Measurements from ENCODE around the gene MFAP2.

The MFAP2 gene, protein sequence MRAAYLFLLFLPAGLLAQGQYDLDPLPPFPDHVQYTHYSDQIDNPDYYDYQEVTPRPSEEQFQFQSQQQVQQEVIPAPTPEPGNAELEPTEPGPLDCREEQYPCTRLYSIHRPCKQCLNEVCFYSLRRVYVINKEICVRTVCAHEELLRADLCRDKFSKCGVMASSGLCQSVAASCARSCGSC

DNA sequence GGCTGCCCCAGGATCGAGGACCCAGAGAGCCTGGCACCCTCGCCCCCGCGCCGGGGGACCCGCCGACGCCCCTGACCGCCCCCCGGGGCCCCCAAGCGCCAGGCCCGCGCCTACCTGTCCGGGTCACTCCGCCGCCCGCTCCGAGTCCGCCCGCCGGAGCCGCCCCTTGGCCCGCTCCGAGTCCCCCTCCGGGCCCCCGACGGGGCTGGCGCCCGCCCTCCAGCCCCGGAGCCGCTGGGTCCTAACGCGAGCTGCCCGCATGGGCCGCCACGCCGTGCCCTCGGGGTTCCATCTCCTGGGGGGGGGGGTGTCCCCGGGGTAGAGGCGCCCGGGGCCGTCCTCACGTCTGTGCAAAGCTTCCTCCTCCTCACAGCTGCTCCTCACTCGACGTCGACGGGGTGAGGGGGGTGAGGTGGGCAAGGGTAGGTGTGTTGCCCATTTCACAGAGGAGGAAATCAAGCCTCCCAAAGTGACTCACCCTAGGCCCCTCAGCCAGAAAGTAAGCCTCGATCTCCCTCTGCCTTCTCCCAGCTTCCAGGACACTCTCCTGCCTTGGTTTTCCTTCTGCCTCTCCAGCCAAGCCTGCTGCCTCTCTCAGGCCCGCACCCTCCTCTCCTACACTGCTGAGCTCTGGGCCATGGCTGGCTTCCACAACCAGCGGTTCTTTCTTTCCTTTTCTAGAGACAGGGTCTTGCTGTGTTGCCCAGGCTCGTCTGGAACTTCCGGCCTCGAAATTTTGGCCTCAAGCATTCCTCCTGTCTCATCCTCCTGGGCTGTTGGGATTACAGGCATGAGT lies at the start of gene MFAP2:
MFAP2 (minus strand) TSS at position 148 of the 796 bp plus-strand sequence. CDS start 2,347 bp downstream, outside the sequence.
- no peak for DNase-seq

DNA sequence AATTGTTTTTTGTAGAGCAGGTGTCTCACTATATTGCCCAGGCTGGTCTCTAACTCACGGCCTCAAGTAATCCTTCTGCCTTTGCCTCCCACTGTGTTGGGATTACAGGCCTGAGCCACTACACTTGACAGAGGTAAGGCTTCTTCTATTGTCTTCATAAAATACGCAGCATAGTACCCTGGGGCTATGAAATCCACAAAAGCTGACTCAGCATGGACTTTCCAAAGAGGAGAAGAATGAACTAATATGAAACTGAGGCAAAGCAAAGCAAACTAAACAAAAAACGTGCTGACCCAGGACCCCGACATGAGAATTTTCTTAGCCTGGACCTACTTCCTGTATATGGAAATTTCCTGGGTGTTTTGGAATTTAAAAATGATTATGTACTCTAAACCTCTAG lies 49.8 kb upstream of the MFAP2 start:
- no peak for DNase-seq

DNA sequence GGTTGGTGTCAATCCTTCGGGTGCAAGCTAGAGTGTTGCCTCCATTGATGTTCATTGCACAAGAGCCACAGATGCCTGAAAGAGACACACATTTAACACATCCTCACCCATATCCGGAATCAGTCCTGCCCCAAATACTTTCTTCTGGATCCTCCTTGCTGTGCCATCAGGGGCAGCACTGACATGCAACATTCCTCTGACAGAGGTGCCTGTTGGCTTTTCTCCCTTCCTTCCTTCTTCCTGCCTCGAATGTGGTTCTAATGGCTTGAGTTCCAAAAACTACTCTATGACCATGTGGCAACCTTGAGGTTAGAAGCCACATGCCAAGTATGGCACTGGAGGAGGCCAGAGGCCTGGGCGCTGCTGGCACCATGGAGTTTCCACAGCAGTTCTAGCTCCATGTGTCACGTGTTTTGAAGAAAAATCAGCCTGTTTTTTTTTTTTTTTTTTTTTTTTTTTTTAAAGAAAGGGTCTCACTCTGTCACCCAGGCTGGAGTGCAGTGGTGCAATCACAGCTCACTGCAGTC lies 48.3 kb upstream of the MFAP2 start:
- DNase-seq = no peak

DNA sequence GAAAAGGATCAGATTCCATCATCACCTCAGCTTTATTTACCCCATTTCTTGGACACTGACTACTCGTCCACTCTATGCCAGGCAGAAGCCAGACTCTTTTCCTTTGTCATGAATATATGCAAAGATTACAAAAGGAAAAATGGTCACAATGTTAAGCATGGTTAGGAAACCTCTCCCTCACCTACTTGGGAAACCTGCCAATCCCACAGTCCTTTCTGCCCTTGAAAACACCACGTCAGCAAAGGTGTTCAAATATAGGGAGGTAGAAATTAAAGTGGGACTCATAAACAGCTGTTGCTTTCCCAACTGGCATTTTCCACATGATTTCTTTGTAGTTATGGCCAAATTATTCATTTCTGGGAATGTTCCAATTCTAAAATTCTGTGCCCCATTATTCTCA lies 47.5 kb upstream of the MFAP2 start:
- DNase-seq = no peak

DNA sequence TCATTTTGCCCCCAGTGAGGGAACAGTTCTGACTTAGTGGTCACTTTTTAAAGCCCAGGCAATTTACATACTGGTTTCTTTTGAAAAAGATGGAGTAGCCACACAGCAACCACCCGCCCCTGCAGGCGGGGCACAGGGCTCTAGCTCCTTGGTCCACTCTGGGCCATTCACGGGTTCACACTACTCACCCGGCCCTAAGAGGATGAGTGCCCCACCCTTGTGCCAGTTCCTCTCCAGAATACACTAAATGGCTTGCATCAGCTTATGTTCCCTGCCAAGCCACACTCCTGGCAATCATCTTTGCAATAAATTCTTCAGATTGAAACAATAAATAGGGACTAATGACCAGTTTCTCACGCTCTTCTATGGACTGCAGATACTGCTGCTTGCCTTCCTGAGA lies 47.0 kb upstream of the MFAP2 start:
- no peak for DNase-seq

DNA sequence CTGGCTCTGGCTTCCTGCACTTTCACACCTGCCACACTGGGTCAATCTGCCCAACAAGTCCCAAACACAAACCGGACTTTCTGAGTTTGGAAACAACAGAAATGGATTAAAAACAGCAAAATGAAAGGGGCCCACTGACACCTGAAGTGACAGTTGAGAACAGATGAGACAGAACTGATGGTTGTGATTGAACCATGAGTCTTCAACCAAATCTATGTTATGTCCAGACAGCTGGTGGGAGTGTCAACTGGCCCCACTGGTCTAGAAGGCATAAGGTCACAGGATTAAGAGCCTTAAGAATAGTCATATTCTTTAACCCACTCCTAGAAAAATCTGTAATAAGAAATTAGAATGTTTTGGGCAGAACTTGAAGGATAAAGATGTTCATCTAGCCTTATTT lies 44.3 kb upstream of the MFAP2 start:
- no peak for DNase-seq

DNA sequence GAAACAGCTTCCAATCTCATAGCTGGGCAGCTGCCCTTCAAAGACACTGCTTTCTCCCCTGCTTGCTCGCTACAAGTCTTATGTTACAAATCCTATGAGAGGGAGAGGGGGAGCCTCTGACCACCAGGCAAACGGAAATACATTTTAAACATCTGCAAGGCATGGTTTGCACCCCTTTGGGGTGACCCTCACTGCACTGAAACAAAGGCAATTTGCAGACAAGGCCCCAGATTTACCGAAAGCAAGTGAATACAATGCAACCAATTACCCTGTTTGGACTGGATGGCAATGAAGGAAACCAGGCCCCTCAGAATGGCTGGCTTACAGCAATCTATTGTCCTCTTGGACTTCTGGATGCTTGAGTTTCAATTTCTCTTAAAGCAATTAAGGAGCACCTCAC lies 43.2 kb upstream of the MFAP2 start:
- DNase-seq = no peak

DNA sequence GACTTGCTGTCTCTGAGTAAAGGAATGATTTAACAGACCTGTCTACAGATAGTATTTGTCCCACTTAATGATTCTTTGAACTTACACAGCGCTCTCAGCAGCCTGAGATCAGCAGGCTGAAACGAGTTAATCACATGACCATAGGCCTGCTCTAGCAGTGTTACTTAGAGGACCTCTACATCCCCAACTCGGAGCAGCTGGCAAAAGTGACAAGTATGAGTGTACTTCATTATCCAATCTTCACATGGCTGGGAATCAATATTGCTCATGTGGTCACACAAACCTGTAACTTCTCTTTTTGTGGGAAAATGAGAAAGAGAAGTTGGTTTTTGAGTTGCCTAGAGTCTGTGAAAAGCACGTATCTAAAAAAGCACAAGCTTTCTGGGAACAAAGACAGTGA lies 42.7 kb upstream of the MFAP2 start:
- no peak for DNase-seq

DNA sequence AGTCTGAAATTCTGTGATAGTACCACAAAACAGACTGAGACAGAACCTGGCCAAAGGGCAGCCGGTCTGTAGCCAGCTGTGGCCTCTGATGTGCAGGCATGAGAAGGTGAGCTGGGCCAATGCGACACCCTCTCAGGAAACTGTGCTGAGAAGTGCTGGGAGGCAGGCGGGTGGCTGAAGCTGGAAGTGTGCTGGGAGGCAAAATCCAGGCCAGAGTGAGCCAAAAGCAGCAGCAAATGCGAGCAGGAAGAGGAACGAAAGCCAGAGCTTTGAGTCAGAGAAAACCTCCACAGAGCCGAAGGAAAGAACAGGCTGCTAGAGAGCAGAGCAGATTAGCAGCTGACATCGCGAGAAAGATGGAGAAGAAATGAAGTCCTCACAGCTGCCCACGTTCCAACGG lies 41.5 kb upstream of the MFAP2 start:
- DNase-seq = no peak

DNA sequence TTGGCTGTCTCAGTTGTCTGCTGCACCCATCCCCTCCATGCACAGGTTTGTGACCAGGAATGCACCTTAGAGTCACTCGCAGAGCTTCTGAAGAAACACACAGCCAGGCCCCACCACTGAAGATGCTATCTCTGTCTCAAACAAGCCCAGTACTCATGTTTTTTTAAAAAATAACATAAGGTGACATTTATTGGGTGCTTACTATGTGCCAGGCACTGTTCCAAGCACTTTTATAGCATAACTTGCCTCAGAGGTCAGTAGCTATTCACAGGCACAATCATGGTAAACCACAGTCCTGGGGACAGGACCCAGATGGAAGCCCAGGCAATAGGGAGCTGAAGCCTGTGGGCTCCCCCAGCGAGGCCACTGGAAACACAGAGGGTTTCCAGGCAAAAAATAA lies 40.1 kb upstream of the MFAP2 start:
- no peak for DNase-seq

DNA sequence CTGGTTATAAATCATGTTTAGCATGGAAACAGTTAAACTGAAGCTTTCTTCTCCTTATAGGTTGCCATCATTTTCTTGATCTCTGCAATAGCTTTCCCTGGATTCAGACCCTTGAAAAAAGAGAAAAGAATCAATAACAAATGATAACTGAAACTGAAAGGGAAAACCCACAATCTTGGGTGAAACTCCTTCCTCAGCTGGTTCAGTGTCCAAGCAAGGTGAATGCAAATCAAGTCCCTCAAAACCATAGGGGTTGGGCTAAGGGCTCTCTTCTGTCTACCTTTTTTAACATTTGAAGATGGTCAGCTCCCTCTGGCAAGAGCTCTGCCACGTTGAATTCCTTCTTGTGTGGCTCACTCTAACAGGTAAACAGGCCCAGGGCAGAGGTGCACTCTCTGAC lies 38.4 kb upstream of the MFAP2 start:
- no peak for DNase-seq

DNA sequence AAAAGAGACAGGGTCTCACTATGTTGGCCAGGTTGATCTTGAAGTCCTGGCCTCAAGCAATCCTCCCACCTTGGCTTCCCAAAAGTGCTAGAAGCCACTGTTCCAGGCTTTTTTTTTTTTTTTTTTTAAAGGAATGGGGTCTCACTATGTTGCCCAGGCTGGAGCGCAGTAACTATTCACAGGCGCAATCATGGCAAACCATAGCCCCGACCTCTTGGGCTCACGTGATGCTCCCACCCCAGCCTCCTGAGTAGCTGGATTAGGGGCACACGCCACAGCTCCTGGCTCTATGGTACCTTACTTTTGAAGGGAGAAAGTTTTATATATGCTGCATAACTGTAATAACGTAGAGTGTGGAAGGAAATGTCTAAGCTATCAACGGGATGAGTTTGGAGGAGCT lies 37.0 kb upstream of the MFAP2 start:
- no peak for DNase-seq

DNA sequence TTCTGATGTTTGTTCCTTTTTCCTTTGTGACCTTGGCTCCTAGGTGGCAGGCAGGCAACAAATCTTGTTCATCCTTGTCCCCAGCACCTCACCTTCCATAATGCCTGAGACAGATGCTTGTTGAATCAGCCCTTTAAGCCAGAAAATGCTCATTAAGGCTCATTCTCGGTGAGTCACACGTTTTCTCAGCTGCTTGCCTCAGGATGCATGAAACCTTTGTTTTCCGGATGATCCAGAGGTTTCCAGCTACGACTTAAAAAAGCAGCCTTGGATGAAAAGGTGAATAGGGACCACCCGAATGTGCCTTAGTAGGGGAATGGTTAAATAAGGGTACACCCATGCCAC lies 35.9 kb upstream of the MFAP2 start:
- DNase-seq = no peak

DNA sequence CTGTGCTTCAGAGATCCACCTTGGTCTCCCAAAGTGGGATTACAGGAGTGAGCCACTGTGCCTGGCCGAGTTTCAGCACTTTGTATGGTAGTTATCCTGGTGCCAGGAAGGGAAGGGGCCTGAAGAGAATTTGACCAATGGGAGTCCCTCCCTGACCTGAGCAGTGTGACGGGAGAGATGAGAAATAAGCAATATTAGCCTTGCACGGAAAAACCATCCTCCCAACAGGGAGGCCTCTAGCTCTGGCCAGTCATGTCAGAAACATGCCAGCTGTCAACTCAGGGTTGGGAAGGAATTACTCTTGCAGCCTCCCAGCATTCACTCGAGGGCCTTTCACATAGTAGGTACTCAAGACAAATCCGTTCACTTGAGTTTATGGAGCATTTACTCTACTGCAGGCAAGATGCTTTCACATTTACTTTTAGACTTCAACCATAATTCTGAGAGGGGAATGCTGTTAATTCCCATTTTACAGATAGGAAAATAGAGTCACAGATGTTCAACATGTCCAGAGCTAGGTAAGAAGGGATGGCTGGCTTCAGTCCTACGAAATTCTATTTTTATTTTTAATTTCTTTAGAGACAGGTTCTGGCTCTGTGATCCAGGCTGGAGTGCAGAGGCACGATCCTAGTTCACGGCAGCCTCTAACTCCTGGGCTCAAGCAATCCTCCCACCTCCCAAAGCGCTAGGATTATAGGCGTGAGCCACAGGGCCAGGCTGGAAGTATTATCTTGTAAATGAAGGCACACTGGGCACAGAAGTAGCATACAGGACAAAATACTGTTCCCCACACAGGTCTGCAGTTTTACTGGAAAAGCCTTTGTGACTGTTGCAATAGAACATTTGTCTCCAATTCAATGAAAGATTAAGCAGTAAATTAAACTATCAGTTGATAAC lies 34.5 kb upstream of the MFAP2 start:
- DNase-seq = no peak

DNA sequence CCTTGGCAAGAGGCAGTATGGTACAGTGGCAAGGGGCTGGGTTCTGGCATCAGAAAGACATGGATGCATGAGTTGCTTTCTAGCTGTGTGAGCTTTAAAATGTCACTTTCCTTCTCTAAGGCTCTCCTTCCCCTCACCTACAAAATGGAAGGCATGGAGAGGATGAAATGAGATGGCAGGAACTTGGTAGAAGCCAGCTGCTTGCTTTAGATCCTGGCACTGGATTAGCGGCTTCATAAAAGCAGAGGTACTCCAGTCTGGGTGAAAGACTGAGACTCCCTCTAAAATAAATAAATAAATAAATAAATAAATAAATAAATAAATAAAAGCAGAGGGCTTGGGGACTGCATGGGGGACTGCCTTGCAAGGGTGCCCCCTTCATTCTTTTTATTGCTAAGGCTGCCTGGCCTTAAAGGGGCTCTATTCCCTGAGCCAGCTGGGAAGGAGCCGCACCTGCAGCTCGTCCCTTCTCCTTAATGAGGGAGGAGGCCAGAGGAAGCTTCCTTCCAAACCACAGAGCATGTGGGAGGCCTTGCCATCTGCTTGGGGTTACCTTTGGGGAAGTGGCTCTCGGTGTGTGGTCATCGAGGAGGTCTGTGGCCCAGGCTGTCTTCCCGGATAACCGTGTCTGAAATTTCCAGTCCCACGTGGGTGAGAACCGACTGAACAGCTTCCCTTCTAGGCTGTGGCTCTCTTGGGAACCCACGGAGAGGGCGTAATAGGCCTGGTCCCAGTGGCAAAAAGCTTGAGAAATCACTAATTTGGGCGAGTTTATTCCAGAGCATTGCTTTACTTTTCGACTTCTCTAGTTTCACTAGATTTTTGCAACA lies 33.3 kb upstream of the MFAP2 start:
- DNase-seq = no peak

DNA sequence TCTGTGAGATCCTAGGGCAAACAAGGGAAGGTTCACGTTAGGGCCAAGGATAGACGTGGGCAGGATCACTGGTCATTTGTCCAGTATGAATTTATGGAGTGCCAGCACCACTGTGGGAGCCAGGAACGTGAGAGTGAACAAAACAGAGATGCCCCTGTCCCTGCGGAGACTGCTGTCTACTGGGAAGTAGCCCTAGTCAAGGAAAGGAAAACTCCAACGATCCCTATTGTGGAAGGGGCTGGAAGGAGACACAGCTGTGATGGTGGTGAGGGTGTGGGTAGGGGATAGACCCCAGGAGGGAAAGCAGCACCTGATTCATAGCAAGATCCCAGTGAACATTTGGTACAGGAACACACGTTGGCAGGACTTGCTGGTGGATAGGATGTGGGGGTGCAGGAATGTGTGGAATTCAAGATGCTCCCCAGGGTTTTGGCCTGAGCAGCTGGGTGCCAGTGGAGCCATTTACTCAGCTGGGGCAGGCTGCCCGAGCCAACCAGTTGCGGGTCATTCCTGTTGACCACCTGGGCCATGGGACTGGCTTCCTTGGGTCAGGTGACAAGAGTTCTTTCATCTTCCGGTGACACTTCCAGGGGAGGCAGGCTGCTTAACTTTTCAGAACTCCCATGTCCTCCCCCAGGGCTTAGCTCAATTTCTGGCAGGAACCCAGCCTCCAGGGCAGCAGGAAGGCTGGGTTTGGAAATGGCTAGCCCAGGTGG lies 32.5 kb upstream of the MFAP2 start:
- DNase-seq = no peak

DNA sequence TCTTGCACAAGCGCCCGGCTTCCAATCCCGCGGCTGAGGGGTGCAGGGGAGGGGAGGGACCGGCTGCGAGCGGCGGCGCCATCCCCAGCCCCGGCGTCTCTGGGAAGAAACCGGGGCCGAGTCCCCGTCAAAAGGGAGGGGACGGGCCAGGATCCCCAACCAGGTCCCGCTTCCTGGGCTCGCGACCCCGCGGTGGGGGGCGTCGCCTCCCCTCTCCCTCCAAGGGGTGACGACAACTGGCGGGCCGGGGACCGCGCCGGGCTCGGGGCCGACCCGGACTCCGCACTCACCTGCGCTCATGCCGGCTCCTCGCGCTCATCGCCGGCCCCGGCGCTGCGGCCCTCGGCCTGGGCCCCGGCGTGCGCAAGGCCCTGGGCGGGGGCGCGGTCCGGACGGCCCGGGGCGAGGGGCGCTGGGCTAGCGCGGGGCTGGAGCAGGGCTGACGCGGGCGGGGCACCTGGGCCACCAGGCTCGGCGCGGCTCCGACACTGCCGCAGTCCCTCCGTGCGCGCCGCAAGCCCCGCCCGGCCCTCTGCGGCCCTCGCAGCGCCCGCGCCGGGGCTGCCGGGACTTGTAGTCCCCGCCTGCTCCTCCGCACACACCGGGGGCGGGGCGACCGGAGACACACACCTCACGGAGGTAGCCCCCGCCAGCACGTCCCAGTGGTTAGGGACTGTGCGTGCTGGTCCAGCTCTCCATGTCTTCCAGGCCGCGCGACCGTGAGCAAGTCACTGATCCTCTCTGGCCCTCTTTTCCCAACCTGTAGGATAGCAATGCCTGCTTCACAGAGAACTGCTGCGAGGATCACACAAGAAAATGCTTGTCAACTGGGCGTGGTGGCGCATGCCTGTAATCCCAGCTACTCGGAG lies 31.3 kb upstream of the MFAP2 start, which contains the start of gene ATP13A2:
ATP13A2 (minus strand) TSS at position 490 of the 869 bp plus-strand sequence; CDS start at position 300, 190 bp downstream.
- DNase-seq = peak; percentile 60

DNA sequence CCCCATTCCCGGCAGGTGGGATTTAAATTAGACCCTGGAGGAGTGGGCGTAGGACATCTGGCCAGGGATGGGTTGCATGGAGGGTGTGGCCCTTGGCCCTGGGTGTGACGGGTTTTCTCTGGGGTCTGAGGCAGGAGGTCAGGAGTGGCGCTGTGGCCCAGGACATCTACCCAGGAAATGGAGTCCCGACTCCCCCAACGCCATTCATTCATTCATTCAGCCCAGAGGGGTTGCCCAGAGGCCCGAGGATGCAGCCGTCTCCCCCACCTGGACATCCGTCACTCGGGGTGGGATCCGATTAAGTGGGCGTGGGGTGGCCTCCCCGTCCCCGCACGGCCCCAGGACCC lies 30.6 kb upstream of the MFAP2 start:
- DNase-seq = no peak

DNA sequence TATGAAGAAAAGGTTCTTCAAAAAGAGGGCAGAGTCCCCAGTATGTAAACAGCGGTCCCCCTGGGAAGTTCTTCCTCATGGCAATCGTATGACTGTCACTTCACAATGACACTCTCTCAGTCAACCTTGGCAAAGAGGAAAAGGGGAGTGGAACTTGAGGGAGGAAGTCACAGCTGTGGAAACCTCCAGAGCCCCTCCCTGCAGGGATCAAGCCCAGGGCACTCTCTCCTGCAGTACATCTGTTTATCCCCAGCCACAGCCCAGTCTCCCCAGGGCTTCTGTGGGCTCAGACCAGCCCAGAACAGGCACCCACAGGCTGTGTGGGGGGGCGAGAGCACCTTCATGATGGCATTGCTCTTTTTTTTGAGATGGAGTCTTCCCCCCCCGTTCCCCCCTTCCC lies 29.3 kb upstream of the MFAP2 start:
- DNase-seq = no peak

DNA sequence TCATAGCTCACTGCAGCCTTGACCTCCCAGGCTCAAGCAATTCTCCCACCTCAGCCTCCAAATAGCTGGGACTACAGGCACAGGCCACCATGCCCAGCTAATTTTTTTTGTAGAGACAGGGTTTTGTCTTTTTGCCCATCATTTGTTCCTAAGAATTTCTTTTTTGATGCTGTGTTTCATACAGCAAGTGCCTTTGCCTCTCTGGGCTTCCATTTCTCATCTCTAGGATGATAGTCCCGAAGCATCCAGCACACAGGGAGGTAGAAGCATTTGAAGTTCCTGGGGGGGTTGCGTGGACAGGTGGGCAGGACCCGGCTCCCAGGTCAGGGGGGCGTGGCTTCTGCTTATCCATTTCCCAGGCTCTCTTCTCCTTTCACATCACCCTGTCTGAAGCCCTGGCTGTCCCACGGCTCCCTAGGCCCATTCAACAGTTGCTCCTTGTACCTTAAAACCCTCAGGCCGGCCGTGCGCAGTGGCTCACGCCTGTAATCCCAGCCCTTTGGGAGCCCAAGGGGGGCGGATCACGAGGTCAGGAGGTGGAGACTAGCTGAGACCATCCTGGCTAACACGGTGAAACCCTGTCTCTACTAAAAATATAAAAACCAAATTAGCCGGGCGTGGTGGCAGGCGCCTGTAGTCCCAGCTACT lies 27.9 kb upstream of the MFAP2 start:
- DNase-seq = no peak
